AG04449 (cell line): Measurements from ENCODE around the gene CNTN2.

Source experiments
- CTCF ChIA-PET: fragments of 350-600 bp; formaldehyde crosslinking; extraction: SDS; loops from one replicate; lab custom pipeline; 2021; ENCODE audit warnings: antibody characterized with exemption; lab: Yijun Ruan, JAX
- POLR2A ChIA-PET: fragments of 400-600, 350-600 bp; formaldehyde crosslinking; extraction: SDS; loops from one replicate; lab custom pipeline; 2020; ENCODE audit warnings: antibody characterized with exemption, inconsistent platforms; lab: Yijun Ruan, JAX
- DNase-seq: peaks from one replicate; pipeline ENCODE4 v3.0.0-alpha.2; 2010; ENCODE audit warnings: low read depth, low spot score
- H3K4me3 ChIP-seq: 2 replicates; pipeline ENCODE4 v1.5.1; 2011; ENCODE audit warnings: low read depth, mild to moderate bottlenecking, control low read depth, low read length
- TF ChIP-seq, protein P1 (sequence below): IDR thresholded peaks from one replicate; pipeline ENCODE4 v1.5.1; 2011; ENCODE audit warnings: mild to moderate bottlenecking, moderate library complexity, low read length, control low read depth, inconsistent platforms; ENCODE audit not compliant: insufficient read depth; ENCODE audit errors: missing control alignments

Gene CNTN2

DNA sequence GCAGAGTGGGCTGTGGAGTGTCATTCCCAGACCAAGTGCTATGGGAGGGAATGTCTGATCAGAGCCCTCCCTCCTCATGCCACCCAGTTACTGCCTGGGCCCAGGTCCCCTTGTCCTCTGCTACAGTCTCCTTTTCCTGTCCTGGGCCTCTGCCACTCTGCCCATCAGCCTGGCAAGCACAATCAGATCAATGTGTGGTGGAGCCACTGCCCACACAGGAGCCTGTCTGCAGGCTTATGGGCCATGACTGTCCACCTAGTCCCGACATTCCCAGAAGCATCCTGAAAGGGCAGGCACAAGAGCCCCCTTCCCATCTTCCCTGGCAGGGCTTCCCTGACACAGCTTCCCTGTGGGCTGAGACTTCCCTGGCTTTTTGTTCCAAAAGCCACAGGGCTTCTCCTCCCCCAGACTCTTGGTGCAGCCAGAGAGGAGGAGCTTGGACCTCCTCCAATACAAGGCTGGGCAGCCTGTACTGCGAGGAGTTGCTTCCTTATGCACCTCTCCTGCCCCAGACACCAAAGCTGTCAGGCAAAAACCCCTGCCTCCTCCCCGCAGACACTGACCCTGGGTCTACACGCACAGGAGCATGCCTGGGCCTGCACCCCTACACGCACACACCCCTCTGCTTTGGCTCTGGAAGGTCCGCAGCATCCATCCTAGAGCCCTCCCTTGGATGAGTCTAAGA is 29.2 kb upstream of the CNTN2 start:
- H3K4me3 ChIP-seq: no peak overlapping the region
- TF ChIP-seq, protein P1, sequence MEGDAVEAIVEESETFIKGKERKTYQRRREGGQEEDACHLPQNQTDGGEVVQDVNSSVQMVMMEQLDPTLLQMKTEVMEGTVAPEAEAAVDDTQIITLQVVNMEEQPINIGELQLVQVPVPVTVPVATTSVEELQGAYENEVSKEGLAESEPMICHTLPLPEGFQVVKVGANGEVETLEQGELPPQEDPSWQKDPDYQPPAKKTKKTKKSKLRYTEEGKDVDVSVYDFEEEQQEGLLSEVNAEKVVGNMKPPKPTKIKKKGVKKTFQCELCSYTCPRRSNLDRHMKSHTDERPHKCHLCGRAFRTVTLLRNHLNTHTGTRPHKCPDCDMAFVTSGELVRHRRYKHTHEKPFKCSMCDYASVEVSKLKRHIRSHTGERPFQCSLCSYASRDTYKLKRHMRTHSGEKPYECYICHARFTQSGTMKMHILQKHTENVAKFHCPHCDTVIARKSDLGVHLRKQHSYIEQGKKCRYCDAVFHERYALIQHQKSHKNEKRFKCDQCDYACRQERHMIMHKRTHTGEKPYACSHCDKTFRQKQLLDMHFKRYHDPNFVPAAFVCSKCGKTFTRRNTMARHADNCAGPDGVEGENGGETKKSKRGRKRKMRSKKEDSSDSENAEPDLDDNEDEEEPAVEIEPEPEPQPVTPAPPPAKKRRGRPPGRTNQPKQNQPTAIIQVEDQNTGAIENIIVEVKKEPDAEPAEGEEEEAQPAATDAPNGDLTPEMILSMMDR: no peak
- ChIA-PET CTCF (interaction anchor here (3.1 to 3.2 kb wide), 2 partner anchors 48 to 242 kb away, joined by 11 to 15 read pairs; no protein-coding TSS in a partner anchor), POLR2A (no interaction called here)
- DNase-seq: no peak

DNA sequence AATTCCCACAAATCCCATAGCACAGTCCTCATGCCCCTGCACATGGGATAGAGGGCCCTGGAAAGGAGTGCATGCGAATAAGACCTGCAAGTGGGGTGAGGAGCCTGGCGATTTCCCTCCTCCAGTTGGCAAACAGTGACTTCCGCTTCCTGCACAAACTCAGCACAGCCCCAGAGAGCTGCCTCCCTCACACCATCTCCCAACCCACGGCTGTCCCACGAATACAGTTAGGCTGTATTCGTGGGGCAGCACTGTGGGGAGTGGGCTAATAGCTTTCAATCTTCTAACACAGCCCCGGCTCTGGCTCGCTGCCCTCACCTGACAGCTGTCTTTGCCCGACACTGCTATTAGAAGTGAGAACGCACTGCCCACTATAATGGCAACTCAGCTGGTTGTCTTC is 28.2 kb upstream of the CNTN2 start:
- H3K4me3 ChIP-seq: no peak overlapping the region
- TF ChIP-seq, protein P1: no peak
- no peak for DNase-seq
- ChIA-PET POLR2A (no interaction called here), CTCF (interaction anchor here (1.3 to 3.1 kb wide), 3 partner anchors 25 to 207 kb away, joined by 3 to 15 read pairs (median 6); no protein-coding TSS in a partner anchor)

DNA sequence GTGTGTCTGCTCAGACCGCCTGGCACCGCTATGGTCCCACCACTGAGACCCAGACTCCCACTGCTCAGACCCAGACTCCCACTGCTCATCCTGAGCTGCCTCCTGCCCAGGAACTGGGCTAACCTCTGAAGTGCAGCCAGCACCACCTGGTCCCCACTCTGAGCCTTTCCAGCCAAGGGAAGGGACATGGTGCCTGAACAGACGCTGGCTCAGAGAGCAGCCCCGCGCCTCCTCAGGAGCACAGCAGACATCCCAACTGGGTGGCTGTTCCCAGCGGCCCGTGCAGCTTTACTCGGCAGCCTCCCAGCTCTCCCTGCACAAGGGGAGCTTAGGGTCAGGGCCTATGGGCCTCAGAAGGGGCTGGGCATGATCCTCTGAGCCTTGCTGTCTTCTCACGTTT is 27.8 kb upstream of the CNTN2 start:
- no peak overlapping the region for H3K4me3 ChIP-seq
- POLR2A ChIA-PET: no interaction called here
- CTCF ChIA-PET: interaction anchor here (1.3 to 3.1 kb wide), 3 partner anchors 26 to 207 kb away, joined by 3 to 15 read pairs (median 6); no protein-coding TSS in a partner anchor
- DNase-seq: no peak
- TF ChIP-seq, protein P1: no peak

DNA sequence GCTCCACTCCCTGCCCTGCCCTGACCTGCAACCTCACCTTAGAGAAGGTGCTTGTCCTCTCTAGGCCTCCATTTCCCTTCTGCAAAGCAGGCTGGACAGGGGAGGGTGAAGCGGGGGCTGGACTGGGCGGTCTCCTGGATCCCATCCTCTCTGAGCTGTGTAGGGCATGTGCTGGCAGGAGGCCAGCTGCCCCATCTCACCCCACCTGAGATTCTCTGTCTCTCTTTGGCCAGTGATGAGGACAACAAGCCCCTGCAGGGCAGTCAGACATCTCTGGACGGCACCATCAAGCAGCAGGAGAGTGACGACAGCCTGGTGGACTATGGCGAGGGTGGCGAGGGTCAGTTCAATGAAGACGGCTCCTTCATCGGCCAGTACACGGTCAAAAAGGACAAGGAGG is 26.9 kb upstream of the CNTN2 start:
- ChIA-PET CTCF (interaction anchor here (1.1 to 3.1 kb wide), 3 partner anchors 18 to 46 kb away, joined by 3 to 15 read pairs (median 6); no protein-coding TSS in a partner anchor), POLR2A (no interaction called here)
- H3K4me3 ChIP-seq: no peak overlapping the region
- no peak for DNase-seq
- TF ChIP-seq, protein P1: no peak

DNA sequence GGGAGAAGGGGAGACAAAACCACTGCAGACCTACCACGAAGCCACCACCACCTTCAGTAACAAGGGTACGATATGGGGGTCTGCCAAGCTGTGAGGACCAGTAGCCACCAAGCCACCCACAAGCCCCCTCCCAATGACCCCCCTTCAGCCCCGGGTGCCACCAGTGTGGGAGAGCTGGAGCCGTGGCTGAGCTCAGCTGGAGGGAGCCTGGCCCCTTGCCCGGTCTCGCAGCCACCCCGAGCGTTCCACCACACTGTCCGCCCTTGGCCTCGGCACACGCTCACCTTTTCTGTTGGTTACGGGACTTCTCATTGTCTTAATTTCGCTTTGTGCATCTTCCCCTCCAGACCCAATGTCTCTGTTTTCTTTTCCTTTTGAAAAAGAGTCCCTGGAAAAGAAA is 26.4 kb upstream of the CNTN2 start:
- POLR2A ChIA-PET: no interaction called here
- CTCF ChIA-PET: interaction anchor here (1.1 to 1.3 kb wide), 2 partner anchors 19 to 45 kb away, joined by 3 to 4 read pairs; no protein-coding TSS in a partner anchor

DNA sequence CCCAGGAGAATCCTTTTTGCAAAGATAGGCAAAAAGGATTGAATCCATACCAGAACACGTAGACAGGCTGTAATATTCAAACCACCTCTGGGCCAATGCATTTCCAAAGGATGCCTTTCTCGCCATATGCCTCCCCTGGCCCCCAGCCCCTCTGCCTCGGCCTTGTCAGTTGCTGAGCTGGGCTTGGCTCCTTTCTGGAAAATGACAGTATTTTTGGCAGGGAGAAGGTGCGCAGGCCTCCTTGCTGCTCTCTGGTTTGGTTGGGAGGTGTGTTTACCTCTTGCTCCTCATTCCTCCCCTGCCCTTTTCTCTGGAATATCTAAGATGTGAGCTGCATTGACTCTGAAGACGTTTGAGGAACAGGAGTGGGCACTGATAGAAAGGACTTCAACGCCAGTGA is 26.0 kb upstream of the CNTN2 start:
- CTCF ChIA-PET: interaction anchor here (1.3 kb wide), 1 partner anchor 45 kb away, joined by 4 read pairs; no protein-coding TSS in a partner anchor
- TF ChIP-seq, protein P1: no peak
- no peak overlapping the region for H3K4me3 ChIP-seq
- POLR2A ChIA-PET: no interaction called here
- DNase-seq: no peak

More for the DNA sequence above, 26.4 kb upstream of the CNTN2 start:
- TF ChIP-seq, protein P1: no peak
- DNase-seq: no peak
- no peak overlapping the region for H3K4me3 ChIP-seq
